ENCODE measurements around the gene ILF3. TPM values are rescaled to one million over a fixed set of nuclear protein-coding genes. Genes with fewer than 3 reads are reported as not detected.

The ILF3 gene
- total RNA-seq, 2 donors from 2014 or later, result 298 to 579 TPM

GRCh38 chr19:10687518-10688288, 33.6 kb downstream of the ILF3 start:
- H3K27me3 Mint-ChIP-seq, result no peaks in the 10 kb centered on the region
- H3K9me3 Mint-ChIP-seq, result no peaks in the 10 kb centered on the region
- H3K4me1 Mint-ChIP-seq (ENCODE audit: low read depth in 2 of 2), result peaks cover 2 to 3% of the 10 kb centered on the region in 2 donors
- DNase-seq (ENCODE audit: low spot score) (no peak), ATAC-seq (no peak)
- no peak overlapping the region for H3K27ac Mint-ChIP-seq
- peaks cover 14% of the 10 kb centered on the region for H3K36me3 Mint-ChIP-seq
- no peak overlapping the region for H3K4me3 Mint-ChIP-seq

DNA sequence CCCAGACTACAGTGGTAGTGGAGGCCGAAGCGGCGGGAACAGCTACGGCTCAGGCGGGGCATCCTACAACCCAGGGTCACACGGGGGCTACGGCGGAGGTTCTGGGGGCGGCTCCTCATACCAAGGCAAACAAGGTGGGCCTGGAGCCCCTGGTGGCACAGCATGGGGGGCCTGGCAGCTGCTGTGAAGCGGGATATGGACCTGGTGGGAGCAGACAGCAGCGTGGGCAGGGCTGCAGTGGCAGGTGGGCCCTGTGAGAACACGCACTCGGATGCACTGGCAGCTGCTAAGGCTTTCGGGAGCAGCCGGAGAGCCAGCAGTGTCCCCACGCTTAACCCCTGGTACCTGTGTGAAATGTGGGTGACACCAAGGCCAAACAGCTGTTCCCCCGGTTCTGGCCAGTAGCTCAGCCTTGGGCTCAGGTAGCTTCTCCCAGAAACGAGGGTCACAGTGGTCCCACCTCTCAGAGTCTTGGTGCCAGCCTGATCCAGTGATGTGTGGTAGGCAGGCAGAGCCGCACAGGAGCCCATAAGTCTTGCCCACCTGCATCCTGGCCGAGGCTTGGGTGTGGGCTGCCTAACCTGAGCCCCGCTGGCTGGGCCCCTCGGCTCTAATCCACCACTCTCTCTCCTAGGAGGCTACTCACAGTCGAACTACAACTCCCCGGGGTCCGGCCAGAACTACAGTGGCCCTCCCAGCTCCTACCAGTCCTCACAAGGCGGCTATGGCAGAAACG, 34.6 kb downstream of the ILF3 start:
- no peak for DNase-seq (ENCODE audit: low spot score)
- no peak for ATAC-seq
- Mint-ChIP-seq H3K4me3 (no peak overlapping the region), H3K27ac (no peak overlapping the region), H3K27me3 (no peaks in the 10 kb centered on the region), H3K36me3 (peaks cover 14% of the 10 kb centered on the region), H3K4me1 (ENCODE audit: low read depth in 2 of 2) (peaks cover 3 to 4% of the 10 kb centered on the region in 2 donors), H3K9me3 (no peaks in the 10 kb centered on the region)

DNA sequence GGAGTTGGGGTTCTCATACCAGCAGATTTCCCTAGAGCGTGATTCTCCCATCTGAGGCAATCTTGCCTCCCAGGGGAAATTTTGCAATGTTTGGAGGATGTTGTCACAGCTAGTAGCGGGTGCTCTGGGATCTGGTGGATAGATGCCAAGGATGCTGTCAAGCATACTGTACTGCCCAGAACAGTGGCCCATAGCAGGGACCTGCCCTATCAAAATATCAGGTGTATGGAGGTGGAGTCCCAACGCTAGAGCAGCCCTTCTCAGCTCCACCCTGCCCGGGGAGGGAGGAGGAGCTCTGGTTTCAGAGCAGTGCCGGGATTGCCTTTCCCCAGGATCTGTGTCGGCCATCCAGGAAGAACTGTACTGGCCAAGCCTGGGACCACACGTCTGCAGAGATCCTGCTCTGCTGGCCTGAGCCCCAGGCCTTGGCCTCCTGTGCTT, 36.2 kb downstream of the ILF3 start:
- peaks cover 7% of the 10 kb centered on the region for H3K36me3 Mint-ChIP-seq
- ATAC-seq (no peak), DNase-seq (ENCODE audit: low spot score) (no peak)
- no peak overlapping the region for H3K4me3 Mint-ChIP-seq
- peaks cover 8 to 14% of the 10 kb centered on the region in 2 donors for H3K4me1 Mint-ChIP-seq (ENCODE audit: low read depth in 2 of 2)
- peaks cover 0 to under 1% of the 10 kb centered on the region in 2 donors for H3K27me3 Mint-ChIP-seq
- H3K27ac Mint-ChIP-seq, result peak overlapping the region in 1 of 2 donors; percentile 43
- H3K9me3 Mint-ChIP-seq, result no peaks in the 10 kb centered on the region

- Mint-ChIP-seq H3K27ac (no peak overlapping the region), H3K4me3 (no peak overlapping the region), H3K27me3 (peaks cover 0 to 6% of the 10 kb centered on the region in 2 donors), H3K4me1 (ENCODE audit: low read depth in 2 of 2) (peaks cover 17 to 23% of the 10 kb centered on the region in 2 donors), H3K36me3 (peaks cover 7% of the 10 kb centered on the region), H3K9me3 (no peaks in the 10 kb centered on the region)
- no peak for DNase-seq (ENCODE audit: low spot score)
- ATAC-seq, result no peak
Observed at GRCh38 chr19:10691178-10691881, 37.2 kb downstream of the ILF3 start.

- Mint-ChIP-seq H3K4me1 (ENCODE audit: low read depth in 2 of 2) (peaks cover 20 to 29% of the 10 kb centered on the region in 2 donors), H3K9me3 (no peaks in the 10 kb centered on the region), H3K4me3 (no peak overlapping the region), H3K36me3 (peaks cover 7% of the 10 kb centered on the region), H3K27me3 (peaks cover 5 to 8% of the 10 kb centered on the region in 2 donors), H3K27ac (no peak overlapping the region)
- DNase-seq (ENCODE audit: low spot score) (no peak), ATAC-seq (no peak)
Observed at GRCh38 chr19:10691883-10692282, 37.7 kb downstream of the ILF3 start.

DNA sequence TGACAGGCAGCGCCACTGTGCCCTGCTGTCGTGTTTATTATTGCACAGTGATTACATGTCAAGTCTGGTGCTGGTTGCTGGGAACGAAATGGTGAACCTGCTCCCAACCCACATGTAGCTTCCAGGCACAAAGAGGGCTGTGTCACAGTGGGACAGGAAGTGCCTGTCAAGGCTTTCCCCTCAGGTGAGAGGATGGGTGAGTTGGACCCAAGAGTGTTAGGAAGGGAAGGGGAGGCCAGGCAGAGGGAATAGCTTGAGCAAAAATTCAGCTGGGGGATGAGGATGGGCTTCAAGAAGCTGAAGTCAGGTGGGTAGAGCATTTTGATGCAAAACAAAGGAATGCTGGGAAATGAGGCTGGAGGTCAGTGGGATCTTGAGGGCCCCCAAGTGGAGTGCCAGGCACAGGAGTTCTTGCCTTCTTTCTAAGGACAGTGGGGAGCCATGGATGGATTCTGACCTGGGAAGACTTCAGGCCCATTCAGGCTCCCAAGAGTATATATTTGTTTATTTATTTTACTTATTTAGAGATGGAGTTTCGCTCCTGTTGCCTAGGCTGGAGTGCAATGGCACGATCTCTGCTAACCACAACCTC, 38.6 kb downstream of the ILF3 start:
- Mint-ChIP-seq H3K9me3 (no peaks in the 10 kb centered on the region), H3K27ac (peak overlapping the region in 1 of 2 donors; percentile 7), H3K36me3 (peaks cover 7% of the 10 kb centered on the region), H3K4me3 (no peak overlapping the region), H3K27me3 (peaks cover 7 to 8% of the 10 kb centered on the region in 2 donors), H3K4me1 (ENCODE audit: low read depth in 2 of 2) (peaks cover 20 to 30% of the 10 kb centered on the region in 2 donors)
- DNase-seq (ENCODE audit: low spot score) (no peak), ATAC-seq (no peak)

- no peak overlapping the region for H3K27ac Mint-ChIP-seq
- H3K4me1 Mint-ChIP-seq (ENCODE audit: low read depth in 2 of 2), result peaks cover 20 to 30% of the 10 kb centered on the region in 2 donors
- peaks cover 7 to 8% of the 10 kb centered on the region in 2 donors for H3K27me3 Mint-ChIP-seq
- no peaks in the 10 kb centered on the region for H3K9me3 Mint-ChIP-seq
- H3K4me3 Mint-ChIP-seq, result peak overlapping the region; percentile 86
- DNase-seq (ENCODE audit: low spot score), result no peak
- no peaks in the 10 kb centered on the region for H3K36me3 Mint-ChIP-seq
- ATAC-seq, result no peak
Observed at GRCh38 chr19:10694706-10695307, 40.7 kb downstream of the ILF3 start.

- Mint-ChIP-seq H3K27ac (peak overlapping the region in 1 of 2 donors; percentile 61), H3K36me3 (no peaks in the 10 kb centered on the region), H3K27me3 (peaks cover 7 to 8% of the 10 kb centered on the region in 2 donors), H3K4me1 (ENCODE audit: low read depth in 2 of 2) (peaks cover 20 to 30% of the 10 kb centered on the region in 2 donors), H3K9me3 (no peaks in the 10 kb centered on the region), H3K4me3 (peak overlapping the region; percentile 86)
- peak; percentile 91 for DNase-seq (ENCODE audit: low spot score)
- peak; percentile 98 for ATAC-seq
Observed at GRCh38 chr19:10695401-10696398, 41.6 kb downstream of the ILF3 start.

DNA sequence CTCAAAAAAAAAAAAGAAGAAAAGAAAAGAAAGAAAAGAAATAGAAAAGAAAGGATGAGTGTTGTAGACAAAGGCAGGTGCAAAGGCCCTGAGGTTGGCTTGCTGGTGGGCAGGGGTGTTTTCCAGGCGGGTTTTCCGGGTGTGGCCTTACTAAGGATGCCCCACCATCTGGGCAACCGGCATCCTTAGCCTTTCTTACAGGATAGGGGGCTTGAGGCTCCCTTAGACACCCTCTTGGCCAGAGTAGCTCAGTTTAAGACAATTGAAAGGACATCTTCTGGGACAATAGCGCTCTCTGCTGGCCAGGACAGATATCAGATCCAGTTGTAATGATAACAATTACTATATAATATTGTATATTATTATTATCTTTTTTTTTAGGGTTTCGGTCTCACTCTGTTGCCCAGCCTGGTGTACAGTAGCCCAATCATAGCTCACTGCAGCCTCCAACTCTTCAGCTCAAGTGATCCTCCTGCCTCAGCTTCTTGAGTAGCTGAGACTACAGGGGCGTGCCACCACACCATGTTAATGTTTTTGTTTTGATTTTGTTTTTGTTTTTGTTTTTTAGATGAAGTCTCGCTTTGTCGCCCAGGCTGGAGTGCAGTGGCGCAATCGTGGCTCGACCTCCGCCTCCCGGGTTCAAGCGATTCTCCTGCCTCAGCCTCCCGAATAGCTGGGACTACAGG, 45.6 kb downstream of the ILF3 start:
- no peak overlapping the region for H3K27ac Mint-ChIP-seq
- no peaks in the 10 kb centered on the region for H3K36me3 Mint-ChIP-seq
- H3K9me3 Mint-ChIP-seq, result no peaks in the 10 kb centered on the region
- H3K27me3 Mint-ChIP-seq, result peaks cover 7 to 8% of the 10 kb centered on the region in 2 donors
- H3K4me1 Mint-ChIP-seq (ENCODE audit: low read depth in 2 of 2), result peaks cover 25 to 27% of the 10 kb centered on the region in 2 donors
- ATAC-seq (no peak), DNase-seq (ENCODE audit: low spot score) (no peak)
- H3K4me3 Mint-ChIP-seq, result no peak overlapping the region

DNA sequence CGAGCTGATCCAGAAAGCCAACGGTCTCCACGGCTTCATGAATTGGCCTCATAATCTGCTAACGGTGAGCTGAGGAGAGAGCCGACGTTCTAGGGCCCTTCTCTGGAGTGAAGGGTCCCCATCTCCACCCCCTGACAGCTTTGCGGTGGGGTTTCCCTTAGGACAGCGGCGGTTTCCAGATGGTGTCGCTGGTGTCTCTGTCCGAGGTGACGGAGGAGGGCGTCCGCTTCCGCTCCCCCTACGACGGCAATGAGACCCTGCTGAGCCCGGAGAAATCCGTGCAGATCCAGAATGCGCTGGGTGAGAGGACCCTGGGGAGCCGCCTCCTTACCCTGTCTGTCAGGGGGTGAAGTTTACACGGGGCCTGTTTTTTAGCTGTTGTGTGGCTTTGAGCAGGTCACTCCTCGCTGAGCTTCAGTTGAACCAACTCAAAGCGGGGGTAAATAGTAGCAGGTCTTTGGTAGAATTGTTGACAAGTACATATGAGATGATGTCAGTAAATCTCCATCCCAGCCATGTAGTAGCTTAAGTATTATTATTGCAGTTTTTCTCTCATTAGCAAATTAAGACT, 47.9 kb downstream of the ILF3 start:
- ATAC-seq, result peak; percentile 60 to 66
- peak overlapping the region; percentile 61 to 70 for H3K27ac Mint-ChIP-seq
- H3K4me1 Mint-ChIP-seq (ENCODE audit: low read depth in 2 of 2), result peaks cover 5 to 8% of the 10 kb centered on the region in 2 donors
- H3K36me3 Mint-ChIP-seq, result no peaks in the 10 kb centered on the region
- peak overlapping the region; percentile 90 for H3K4me3 Mint-ChIP-seq
- H3K27me3 Mint-ChIP-seq, result peaks cover 0 to under 1% of the 10 kb centered on the region in 2 donors
- DNase-seq (ENCODE audit: low spot score), result no peak
- H3K9me3 Mint-ChIP-seq, result no peaks in the 10 kb centered on the region

DNA sequence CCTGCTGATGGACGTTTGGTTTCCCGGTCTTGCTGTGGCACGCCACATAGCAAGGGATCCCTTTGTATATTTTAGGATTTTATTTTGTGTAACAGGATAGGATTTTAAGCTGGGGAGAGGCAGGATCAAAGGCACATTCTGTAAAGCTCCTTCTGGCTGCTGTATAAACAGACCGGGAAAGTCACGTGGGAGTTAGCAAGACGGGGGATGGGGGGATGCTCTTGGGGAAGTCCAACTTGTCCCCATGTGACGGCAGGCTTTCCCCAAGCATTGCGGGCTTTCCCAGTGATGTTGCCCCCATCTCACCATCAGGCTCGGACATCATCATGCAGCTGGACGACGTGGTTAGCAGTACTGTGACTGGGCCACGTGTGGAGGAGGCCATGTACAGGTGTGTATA, 52.8 kb downstream of the ILF3 start:
- no peaks in the 10 kb centered on the region for H3K27me3 Mint-ChIP-seq
- no peaks in the 10 kb centered on the region for H3K9me3 Mint-ChIP-seq
- H3K4me3 Mint-ChIP-seq, result no peak overlapping the region
- DNase-seq (ENCODE audit: low spot score), result no peak
- peaks cover 0 to under 1% of the 10 kb centered on the region in 2 donors for H3K4me1 Mint-ChIP-seq (ENCODE audit: low read depth in 2 of 2)
- no peak for ATAC-seq
- no peak overlapping the region for H3K27ac Mint-ChIP-seq
- H3K36me3 Mint-ChIP-seq, result no peaks in the 10 kb centered on the region
